ENCODE results near the gene STRADA.
"Not testable (repeated sequence)": the region's sequence is repeated elsewhere in the genome, so short reads cannot be mapped to it uniquely, and the experiment has no call there.

Gene STRADA

DNA sequence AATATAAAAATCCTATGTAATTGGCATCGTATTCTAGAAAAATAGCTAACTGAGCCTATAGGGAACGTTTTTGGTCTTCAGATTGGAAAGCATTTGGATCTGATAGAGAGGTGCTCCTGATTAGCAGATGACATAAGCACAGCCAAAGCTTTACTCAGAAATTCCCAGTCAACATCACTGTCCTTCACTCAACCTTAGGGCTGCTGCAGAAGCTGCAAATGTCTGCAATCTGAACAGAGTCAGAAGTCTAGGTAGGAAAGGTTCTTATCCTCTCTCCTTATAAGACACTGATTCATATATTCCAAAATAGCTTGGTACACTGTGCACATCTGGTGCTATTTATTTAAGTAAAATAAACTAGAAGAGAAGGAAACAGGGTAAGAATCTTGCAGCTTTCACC is 19.2 kb downstream of the STRADA start:
- no peak for DNase-seq (ENCODE audit: low spot score)
- H3K36me3 Mint-ChIP-seq (ENCODE audit: low read depth) = peaks cover 21% of the 10 kb centered on the region
- no peaks in the 10 kb centered on the region for H3K27me3 Mint-ChIP-seq (ENCODE audit: low read depth)
- H3K27ac Mint-ChIP-seq = no peak overlapping the region
- H3K4me3 Mint-ChIP-seq = no peak overlapping the region
- peaks cover 2% of the 10 kb centered on the region for H3K4me1 Mint-ChIP-seq (ENCODE audit: low read depth)
- no peaks in the 10 kb centered on the region for H3K9me3 Mint-ChIP-seq

DNA sequence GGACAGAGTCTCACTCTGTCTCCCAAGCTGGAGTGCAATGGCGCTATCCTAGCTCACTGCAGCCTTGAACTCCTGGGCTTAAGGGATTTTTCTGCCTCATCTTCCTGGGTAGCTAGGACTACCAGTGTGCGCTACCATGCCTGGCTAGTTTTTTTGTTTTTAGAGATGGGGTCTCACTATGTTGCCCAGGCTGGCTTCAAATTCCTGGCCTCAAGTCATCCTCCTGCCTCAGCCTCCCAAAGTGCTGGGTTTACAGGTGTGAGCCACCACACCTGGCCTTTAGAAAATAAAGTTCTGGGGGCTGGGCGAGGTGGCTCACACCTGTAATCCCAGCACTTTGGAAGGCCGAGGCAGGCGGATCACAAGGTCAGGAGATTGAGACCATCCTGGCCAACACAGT is 21.4 kb downstream of the STRADA start:
- not testable (repeated sequence) for DNase-seq (ENCODE audit: low spot score); H3K4me3 Mint-ChIP-seq; H3K9me3 Mint-ChIP-seq; H3K27ac Mint-ChIP-seq; H3K27me3 Mint-ChIP-seq (ENCODE audit: low read depth); H3K4me1 Mint-ChIP-seq (ENCODE audit: low read depth)
- peaks cover 19% of the 10 kb centered on the region for H3K36me3 Mint-ChIP-seq (ENCODE audit: low read depth)

DNA sequence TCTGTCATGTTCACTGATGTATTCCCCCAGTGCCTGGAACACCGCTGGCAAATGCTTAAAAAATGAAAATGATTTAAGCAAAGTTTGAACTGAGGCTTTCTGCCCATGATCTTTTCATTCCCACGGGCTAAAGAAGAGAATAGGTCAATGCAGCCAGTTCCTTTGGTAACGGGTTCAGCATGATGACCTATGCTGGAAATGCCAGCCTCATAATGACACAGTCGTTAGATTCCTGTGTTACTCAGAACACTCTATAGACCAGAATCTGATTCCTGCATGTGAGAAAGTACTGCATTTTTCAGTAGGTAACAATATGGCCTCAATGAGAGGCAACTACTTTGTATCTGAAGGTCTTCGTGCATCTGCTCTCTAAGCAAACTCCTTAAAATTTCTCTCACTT is 22.6 kb downstream of the STRADA start:
- Mint-ChIP-seq H3K9me3 (no peaks in the 10 kb centered on the region), H3K4me1 (ENCODE audit: low read depth) (peaks cover 4% of the 10 kb centered on the region), H3K27me3 (ENCODE audit: low read depth) (no peaks in the 10 kb centered on the region), H3K4me3 (no peak overlapping the region), H3K36me3 (ENCODE audit: low read depth) (peaks cover 20% of the 10 kb centered on the region), H3K27ac (no peak overlapping the region)
- no peak for DNase-seq (ENCODE audit: low spot score)

DNA sequence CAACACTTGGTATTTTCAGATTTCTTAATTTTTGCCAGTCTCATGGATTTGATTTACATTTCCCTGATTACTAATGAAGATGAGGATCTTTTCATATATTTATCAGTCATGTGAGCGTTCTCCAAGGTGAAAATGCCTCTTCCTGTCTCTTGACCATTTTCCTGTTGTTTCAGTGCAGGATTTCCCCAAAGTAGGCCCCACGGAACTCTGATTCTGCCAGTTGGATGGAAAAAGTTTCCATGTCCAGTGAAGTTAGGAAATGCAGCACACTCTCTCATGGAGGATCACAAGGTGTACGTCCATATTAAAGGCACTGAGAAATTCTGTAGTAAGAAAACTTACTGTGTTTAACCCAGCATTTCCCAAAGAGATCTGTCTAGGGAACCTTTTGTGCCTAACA is 25.2 kb downstream of the STRADA start:
- Mint-ChIP-seq H3K4me1 (ENCODE audit: low read depth) (peaks cover 5% of the 10 kb centered on the region), H3K9me3 (no peaks in the 10 kb centered on the region), H3K27me3 (ENCODE audit: low read depth) (no peaks in the 10 kb centered on the region), H3K4me3 (no peak overlapping the region), H3K27ac (no peak overlapping the region), H3K36me3 (ENCODE audit: low read depth) (peaks cover 29% of the 10 kb centered on the region)
- no peak for DNase-seq (ENCODE audit: low spot score)

DNA sequence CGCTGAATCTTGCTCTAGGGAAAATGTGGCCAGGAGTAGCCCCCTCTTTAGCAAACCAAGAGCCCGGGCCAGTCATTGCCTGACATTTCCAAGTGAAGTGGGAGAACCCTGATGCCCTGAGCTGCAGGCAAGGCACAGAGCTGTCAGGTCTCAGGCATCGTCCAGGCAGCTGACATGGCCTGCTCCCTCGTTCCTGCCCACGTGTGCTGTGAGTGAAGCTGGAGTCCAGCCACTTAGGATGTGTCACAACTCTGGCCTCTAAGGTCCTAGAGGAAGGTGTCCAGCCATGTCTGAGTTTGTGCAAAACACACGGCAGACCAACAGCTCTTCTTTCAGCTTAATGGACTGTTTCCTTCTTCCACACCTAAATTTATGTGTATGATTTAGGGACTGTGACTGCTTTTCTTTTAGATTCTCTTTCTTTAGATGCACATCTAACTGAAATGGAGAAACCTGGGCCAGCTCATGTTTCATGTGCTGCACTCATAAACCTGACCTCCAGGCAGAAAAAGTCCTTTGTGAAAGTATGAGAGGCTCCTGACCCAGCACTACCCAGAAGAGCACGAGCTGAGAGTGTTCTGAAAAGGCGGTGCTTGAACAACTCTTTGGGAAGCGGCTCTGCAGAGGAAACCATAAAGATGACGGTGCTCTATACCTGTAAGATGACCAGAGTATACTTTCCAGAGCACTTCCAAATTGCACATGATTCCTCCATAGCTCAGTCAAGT is 26.9 kb downstream of the STRADA start:
- no peak for DNase-seq (ENCODE audit: low spot score)
- peaks cover 13% of the 10 kb centered on the region for H3K4me1 Mint-ChIP-seq (ENCODE audit: low read depth)
- H3K4me3 Mint-ChIP-seq = no peak overlapping the region
- no peaks in the 10 kb centered on the region for H3K9me3 Mint-ChIP-seq
- peaks cover 38% of the 10 kb centered on the region for H3K36me3 Mint-ChIP-seq (ENCODE audit: low read depth)
- no peak overlapping the region for H3K27ac Mint-ChIP-seq
- no peaks in the 10 kb centered on the region for H3K27me3 Mint-ChIP-seq (ENCODE audit: low read depth)

DNA sequence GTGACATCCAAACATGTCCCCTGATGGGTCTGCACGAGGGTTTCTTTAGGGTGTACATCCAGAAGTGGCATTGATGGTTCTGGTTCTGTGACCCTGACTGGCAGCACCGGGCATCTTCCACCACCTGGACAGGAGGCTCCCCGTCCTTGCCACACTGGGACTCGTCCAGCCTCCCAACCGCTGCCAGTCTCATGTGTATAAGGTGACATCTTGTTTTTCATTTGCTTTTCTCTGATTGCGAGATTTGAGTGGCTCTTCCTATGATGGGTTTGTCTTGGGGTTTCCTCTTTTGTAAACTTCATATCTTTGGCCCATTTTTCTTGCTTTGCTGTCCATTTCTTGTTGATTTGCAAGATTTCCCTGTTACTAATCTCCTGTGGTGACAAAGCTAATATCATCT is 32.5 kb downstream of the STRADA start:
- no peak for DNase-seq (ENCODE audit: low spot score)
- H3K4me1 Mint-ChIP-seq (ENCODE audit: low read depth) = peaks cover 45% of the 10 kb centered on the region
- no peaks in the 10 kb centered on the region for H3K9me3 Mint-ChIP-seq
- H3K4me3 Mint-ChIP-seq = no peak overlapping the region
- H3K27me3 Mint-ChIP-seq (ENCODE audit: low read depth) = no peaks in the 10 kb centered on the region
- peaks cover 46% of the 10 kb centered on the region for H3K36me3 Mint-ChIP-seq (ENCODE audit: low read depth)
- H3K27ac Mint-ChIP-seq = peak overlapping the region; percentile 67

DNA sequence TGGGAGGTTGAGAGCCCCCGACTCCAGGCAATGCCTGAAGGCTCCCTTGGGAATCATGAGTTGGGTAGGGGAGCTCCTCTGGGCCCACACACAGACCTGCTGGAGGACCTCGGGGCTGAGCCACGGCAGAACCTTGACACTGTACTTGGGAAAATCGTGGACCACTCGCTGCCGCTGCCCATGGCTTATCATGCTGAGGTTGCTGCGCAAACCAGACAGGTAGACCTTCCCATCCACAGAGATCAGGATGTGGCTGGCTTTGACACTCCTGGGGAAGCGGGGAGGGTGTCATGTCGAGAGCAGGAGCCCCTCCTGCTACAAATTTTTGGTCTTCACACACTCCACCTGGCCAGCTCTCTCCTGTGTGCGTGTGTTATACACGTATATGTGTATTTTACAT is 34.4 kb downstream of the STRADA start:
- no peaks in the 10 kb centered on the region for H3K27me3 Mint-ChIP-seq (ENCODE audit: low read depth)
- H3K4me3 Mint-ChIP-seq = peak overlapping the region; percentile 18
- H3K36me3 Mint-ChIP-seq (ENCODE audit: low read depth) = peaks cover 58% of the 10 kb centered on the region
- H3K4me1 Mint-ChIP-seq (ENCODE audit: low read depth) = peaks cover 58% of the 10 kb centered on the region
- no peaks in the 10 kb centered on the region for H3K9me3 Mint-ChIP-seq
- DNase-seq (ENCODE audit: low spot score) = no peak
- H3K27ac Mint-ChIP-seq = peak overlapping the region; percentile 26

DNA sequence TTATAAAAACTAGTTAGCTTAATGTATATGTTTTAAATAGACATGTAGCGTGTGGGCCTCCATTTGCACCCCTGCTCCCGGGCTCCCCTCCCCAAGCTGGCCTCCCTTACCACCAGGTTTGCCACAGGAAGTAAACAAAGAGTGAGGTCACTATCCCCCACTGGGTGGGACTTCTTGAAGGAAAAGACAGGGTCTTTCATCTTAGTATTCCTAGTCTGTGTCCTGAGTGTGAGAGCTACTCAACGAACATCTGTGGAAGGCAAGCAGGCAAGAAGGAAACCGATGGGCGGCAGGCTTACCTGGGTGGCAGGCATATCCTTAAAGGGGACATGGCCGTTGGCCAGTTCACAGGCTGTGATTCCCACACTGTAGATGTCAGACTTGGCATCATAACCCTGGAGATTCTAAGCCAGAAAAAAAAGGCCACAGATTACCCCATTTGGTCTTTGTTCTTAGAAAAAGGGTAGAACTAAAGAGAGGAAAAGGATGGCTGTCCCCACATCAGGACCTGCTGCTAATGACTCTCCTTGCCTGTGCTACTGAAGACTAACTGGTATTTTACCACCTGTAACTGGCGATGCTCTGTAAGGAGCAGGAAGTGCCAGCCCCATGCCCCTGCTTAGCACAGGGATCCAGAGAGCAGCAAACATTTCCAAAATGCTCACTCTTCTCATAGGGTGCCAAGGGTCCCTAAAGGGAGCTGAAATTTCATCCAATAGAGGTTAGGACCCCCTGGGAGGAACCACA is 35.1 kb downstream of the STRADA start:
- H3K9me3 Mint-ChIP-seq = no peaks in the 10 kb centered on the region
- DNase-seq (ENCODE audit: low spot score) = no peak
- H3K27me3 Mint-ChIP-seq (ENCODE audit: low read depth) = no peaks in the 10 kb centered on the region
- H3K27ac Mint-ChIP-seq = peak overlapping the region; percentile 60
- H3K36me3 Mint-ChIP-seq (ENCODE audit: low read depth) = peaks cover 58% of the 10 kb centered on the region
- H3K4me3 Mint-ChIP-seq = peak overlapping the region; percentile 45
- peaks cover 64% of the 10 kb centered on the region for H3K4me1 Mint-ChIP-seq (ENCODE audit: low read depth)

DNA sequence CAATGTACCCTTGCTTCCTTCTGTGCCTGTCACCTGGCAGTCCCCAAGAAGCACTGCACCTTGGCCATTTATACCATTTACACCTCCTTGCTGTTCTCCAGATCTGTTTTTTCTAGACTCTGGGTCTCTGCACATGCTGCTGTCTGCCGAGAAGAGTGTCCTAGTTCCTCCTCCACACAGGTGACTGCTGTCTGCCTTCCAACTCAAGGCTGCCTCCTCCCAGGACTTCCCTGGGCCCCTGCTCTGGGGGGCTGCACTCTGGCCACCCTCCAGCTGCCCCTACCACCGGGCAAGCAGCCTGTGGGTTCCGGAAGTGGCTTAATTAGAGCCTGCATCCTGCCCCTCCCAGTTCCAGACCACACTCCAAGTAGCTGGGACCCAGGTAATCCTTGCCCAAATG is 35.9 kb downstream of the STRADA start:
- Mint-ChIP-seq H3K4me3 (peak overlapping the region; percentile 61), H3K36me3 (ENCODE audit: low read depth) (peaks cover 59% of the 10 kb centered on the region), H3K4me1 (ENCODE audit: low read depth) (peaks cover 66% of the 10 kb centered on the region), H3K27ac (peak overlapping the region; percentile 81), H3K9me3 (no peaks in the 10 kb centered on the region), H3K27me3 (ENCODE audit: low read depth) (no peaks in the 10 kb centered on the region)
- DNase-seq (ENCODE audit: low spot score) = no peak

DNA sequence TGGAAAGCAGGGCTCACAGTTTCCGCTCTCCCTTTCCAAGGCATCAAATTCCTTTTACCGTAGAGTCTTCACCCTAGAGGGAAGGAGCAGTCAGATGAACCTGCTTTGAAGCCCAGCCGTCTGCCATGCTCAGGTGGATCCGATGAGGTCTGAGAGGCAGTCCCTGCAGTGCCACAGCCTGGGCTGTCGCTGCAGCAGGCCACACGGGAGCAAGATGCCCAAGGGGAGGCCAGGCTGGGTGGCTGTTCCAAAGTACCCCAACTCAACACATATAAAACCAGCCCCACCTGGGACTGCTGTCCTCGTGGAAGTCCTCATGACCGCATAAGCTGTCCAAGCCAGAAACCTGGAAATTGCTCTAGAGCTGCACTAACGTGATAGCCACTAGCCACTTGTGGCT is 36.8 kb downstream of the STRADA start:
- Mint-ChIP-seq H3K9me3 (no peaks in the 10 kb centered on the region), H3K27ac (peak overlapping the region; percentile 81), H3K36me3 (ENCODE audit: low read depth) (peaks cover 53% of the 10 kb centered on the region), H3K4me3 (no peak overlapping the region), H3K4me1 (ENCODE audit: low read depth) (peaks cover 61% of the 10 kb centered on the region), H3K27me3 (ENCODE audit: low read depth) (no peaks in the 10 kb centered on the region)
- no peak for DNase-seq (ENCODE audit: low spot score)

DNA sequence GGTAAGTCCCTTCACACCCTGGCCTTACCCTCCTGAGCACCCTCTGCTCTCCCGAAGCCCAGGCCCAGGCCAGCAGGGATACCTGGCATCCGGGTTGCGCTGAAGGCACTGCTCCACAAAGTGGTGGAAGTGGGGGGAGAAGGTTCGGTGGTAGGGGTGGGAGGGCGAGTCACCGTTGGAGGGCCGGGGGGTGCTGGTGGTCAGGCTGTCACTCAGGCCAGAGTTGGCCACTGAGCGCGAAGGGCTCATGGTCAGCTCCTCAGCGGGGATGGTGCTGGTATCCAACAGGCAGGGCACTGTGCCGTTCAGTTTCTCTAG is 37.4 kb downstream of the STRADA start:
- no peak for DNase-seq (ENCODE audit: low spot score)
- no peak overlapping the region for H3K4me3 Mint-ChIP-seq
- H3K4me1 Mint-ChIP-seq (ENCODE audit: low read depth) = peaks cover 55% of the 10 kb centered on the region
- H3K36me3 Mint-ChIP-seq (ENCODE audit: low read depth) = peaks cover 51% of the 10 kb centered on the region
- no peaks in the 10 kb centered on the region for H3K27me3 Mint-ChIP-seq (ENCODE audit: low read depth)
- H3K9me3 Mint-ChIP-seq = no peaks in the 10 kb centered on the region
- no peak overlapping the region for H3K27ac Mint-ChIP-seq

DNA sequence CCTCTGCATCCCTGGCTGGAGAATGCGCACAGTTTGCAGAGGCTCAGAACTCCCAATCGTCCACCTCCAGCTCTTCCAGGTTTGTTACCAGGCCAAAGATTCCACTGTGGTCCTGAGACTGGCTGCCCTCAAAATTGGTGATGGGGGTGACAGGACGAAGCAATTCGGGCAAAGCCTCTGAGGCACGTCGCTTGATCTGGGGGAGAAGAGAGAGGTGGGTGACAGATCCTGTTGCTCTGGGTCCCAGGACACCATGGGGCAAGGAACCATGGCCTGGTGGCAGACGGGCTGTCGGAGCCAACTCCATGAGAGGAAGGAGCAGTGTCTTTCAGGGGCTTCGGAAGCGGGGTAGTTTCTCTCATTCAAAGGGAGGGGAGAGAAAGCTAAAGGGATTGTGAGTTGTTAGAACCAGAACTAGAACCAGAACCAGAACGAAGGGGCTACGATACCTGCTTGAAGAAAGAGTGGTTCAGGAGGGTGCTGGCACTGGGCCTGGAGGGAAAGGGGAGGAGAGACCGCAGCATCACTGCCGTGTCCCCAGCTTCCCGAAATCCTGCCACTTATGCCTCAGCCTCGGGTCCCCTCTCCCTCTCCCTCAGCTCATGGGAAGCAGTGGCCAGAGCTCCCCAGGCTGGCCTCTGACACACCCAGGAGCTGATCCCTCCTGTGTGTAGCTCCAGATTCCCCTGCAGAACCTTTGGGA is 37.9 kb downstream of the STRADA start:
- Mint-ChIP-seq H3K36me3 (ENCODE audit: low read depth) (peaks cover 47% of the 10 kb centered on the region), H3K9me3 (no peaks in the 10 kb centered on the region)

DNA sequence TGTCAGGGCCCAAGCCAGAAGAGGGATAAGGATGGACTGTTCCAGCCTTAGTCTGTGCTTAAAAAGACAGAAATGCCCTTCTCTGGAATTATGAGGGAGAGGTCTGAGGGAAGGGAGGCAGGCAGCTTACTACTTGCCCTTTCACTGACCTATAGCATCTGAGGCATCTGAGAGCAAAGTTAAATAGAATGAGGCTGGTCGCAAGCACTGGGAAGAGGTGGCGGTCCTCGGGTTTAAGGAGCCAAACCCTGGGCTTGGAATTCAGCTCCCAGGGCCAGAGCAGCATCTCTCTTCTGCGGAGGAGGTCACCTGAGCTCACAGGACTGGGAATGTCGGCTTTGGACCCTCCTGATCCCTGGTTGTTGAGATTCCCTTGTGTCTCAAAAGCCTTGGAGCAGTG is 38.6 kb downstream of the STRADA start:
- peaks cover 49% of the 10 kb centered on the region for H3K4me1 Mint-ChIP-seq (ENCODE audit: low read depth)
- peak overlapping the region; percentile 94 for H3K27ac Mint-ChIP-seq
- DNase-seq (ENCODE audit: low spot score) = no peak
- no peaks in the 10 kb centered on the region for H3K27me3 Mint-ChIP-seq (ENCODE audit: low read depth)
- H3K9me3 Mint-ChIP-seq = no peaks in the 10 kb centered on the region
- peak overlapping the region; percentile 92 for H3K4me3 Mint-ChIP-seq
- H3K36me3 Mint-ChIP-seq (ENCODE audit: low read depth) = peaks cover 52% of the 10 kb centered on the region

More for the DNA sequence above, 37.9 kb downstream of the STRADA start:
- Mint-ChIP-seq H3K27ac (peak overlapping the region; percentile 67), H3K4me1 (ENCODE audit: low read depth) (peaks cover 50% of the 10 kb centered on the region), H3K27me3 (ENCODE audit: low read depth) (no peaks in the 10 kb centered on the region), H3K4me3 (peak overlapping the region; percentile 92)
- DNase-seq (ENCODE audit: low spot score) = no peak

DNA sequence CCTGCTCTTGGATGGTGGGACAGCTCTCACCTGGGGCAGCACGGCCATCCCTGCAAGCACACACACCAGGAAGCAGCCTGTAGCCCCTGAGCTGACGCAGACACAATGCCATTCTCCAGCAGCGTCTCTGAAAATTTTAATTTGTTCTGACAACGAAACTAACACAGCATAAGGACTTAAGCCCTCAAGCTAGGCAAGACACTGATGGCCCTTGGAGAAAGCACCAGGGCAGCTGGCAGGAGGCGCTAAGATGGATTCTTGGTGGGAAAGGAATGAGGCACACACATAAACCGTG is 38.9 kb downstream of the STRADA start:
- no peaks in the 10 kb centered on the region for H3K27me3 Mint-ChIP-seq (ENCODE audit: low read depth)
- DNase-seq (ENCODE audit: low spot score) = no peak

More for the DNA sequence above, 38.9 kb downstream of the STRADA start:
- Mint-ChIP-seq H3K27ac (peak overlapping the region; percentile 94), H3K36me3 (ENCODE audit: low read depth) (peaks cover 55% of the 10 kb centered on the region), H3K4me3 (peak overlapping the region; percentile 92), H3K4me1 (ENCODE audit: low read depth) (peaks cover 49% of the 10 kb centered on the region), H3K9me3 (no peaks in the 10 kb centered on the region)
